ENCODE data around the gene EFCC1.

- TF ChIP-seq POLR2AphosphoS5 (IDR thresholded peaks at IDR 0.05) (peak; percentile 83), CTCF (IDR thresholded peaks at IDR 0.05) (no peak), POLR2A (IDR thresholded peaks at IDR 0.05) (no peak)
These were observed 76.1 kb downstream of the EFCC1 start for GRCh38 chr3:129077222-129077621.

All from gastroesophageal sphincter (tissue), 3 donors.